Activated gamma-delta T cell treated with anti-CD3 and anti-CD28 coated beads, Interleukin-2, amount 50 U/mL, for 16 hours (primary cell): ENCODE measurements around the gene DBT.

Source experiments
- DNase-seq: peaks from one replicate; pipeline ENCODE4 v3.0.0-alpha.2; 2020; ENCODE audit warnings: low read depth

The DBT gene

DNA sequence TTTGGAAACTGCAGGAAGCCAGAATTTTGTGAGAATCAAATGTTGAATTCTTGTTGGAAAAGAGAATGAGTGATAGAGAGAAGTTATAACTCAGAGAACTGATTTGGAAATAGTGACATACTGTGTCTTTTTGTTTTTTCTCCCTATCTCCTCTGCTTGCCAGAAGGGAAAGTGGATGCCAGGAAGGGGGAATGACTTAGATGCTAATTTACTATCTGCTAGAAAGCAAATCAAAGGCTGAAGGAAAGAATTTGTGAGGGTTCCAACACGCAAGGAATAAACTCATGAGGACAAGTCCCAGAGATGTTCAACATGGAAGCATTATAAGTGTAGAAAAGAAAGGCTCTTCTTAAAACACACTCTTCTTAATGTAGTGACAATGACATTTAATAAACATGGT lies 51.0 kb downstream of the DBT start:
- no peak for DNase-seq

GRCh38 chr1:100188617-100189016 lies 61.0 kb downstream of the DBT start:
- no peak for DNase-seq

- no peak for DNase-seq
Measured at GRCh38 chr1:100187912-100188311, 61.7 kb downstream of the DBT start.

DNA sequence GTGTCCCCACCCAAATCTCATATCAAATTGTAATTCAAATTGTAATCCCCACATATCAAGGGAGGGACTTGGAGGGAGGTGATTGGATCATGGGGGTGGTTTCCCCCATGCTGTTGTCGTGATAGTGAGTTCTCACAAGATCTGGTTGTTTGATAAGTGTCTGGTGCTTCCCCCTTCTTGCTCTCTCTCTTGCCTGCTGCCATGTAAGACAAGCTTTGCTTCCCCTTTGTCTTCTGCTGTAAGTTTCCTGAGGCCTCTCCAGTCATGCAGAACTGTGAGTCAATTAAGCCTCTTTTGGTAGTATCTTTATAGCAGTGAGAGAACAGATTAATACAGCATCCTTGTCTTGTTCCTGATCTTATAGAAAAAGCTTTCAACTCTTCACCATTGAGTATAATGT lies 65.1 kb downstream of the DBT start:
- no peak for DNase-seq

DNA sequence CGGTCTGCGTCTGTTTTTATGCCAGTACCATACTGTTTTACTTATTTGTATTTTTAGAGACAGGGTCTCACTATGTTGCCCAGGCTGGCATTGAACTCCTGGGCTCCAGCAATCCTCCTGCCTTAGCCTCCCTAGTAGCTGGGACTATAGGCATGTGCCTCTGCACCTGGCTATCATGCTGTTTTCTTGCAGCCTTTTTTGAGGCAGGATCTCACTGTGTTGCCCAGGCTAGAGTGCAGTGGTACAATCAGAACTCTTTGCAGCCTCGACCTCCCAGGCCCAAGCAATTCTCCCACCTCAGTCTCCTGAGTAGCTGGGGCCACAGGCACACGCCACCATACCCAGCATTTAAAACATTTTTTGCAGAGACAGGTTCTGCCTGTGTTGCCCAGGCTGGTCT lies 66.3 kb downstream of the DBT start:
- no peak for DNase-seq

DNA sequence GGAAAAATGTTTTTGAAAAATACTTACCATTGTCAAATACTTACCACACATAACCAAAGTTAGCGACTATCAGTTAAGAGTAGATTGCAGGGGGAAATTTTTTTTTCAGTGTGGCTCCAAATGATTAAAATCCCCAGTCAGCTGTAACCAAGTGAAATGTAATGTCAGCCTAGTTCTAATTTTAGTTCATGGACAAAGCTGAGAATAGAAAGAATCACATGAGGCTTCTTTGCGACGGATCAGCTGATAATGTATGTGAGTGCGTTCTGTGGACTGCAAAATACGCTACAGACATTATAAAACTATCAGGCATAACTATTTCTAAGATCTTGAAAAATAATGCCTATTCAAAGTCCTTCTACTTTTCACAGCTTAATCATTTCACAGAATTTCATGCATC lies 71.5 kb downstream of the DBT start, which contains the start of gene LRRC39:
LRRC39 (minus strand) TSS at position 166 of the 400 bp plus-strand sequence. CDS start 9,740 bp downstream, outside the sequence.
- DNase-seq: no peak

DNA sequence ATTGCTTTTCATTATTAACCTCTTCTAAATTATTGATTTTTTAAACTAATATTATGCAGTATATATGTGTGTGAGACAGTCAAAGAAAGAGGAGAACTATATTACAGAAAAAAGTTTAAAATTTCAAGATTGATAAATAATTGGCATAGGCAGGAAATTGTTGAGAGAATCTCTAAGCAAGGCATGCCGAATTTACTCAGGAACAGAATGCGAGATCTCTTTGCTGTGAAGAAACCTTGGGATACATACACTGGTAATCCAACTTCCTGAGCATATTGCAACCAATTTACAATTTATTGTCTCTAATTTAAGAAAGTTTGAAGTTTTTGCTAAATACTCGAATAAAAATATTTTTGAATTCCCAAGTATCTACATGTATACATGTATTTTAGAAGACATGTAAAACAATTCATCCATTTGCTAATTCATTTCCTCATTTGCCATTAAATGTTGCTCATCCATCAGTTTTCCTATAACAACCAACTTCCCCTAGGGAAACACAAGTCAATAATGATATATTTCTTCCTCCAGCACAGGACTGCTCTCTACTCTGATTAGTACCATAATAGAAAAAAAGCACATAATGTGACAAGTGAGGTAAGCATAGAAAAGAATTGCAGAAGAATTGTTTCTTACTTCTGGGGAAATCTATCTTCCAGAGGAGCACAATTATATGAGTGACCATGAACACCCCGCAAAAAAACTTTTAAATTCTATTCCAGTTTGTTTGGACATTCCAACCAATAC lies 72.2 kb downstream of the DBT start:
- DNase-seq: no peak

GRCh38 chr1:100168051-100168450 lies 81.6 kb downstream of the DBT start:
- no peak for DNase-seq

DNA sequence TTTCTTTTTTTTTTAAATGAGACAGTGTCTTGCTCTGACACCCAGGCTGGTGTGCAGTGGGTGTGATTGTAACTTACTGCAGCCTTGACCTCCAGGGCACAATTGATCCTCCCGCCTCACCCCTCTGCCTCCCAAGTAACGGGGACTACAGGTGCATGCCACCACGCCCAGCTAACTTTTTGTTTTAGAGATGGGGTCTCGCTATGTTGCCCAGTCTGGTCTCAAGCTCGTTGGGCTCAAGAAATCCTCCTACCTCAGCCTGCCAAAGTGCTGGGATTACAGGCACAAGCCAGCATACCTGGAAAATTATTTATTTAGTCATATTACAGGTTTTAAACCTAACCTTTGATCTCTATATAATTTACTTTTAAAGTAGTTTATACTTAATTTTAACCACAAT lies 84.9 kb downstream of the DBT start:
- no peak for DNase-seq

DNA sequence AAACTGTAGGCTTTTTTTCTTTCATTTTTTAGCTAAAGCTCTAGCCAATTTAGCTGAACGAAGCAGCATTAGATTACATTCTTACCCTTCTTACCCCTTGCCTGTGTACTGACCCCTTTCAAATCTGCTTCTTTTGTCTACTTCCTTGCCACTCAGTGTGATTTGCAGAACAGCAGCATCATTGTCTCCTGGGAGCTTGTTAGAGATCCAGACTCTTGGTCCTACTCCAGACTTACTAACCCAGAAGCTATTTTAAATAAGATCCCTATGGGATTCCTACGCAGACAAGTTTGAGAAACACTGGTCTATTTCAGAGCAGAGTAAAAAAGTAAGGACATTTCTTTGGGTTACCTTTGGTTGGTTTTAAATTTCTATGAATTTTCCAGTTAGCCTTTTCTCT lies 85.4 kb downstream of the DBT start:
- no peak for DNase-seq

GRCh38 chr1:100162881-100163280 lies 86.8 kb downstream of the DBT start:
- no peak for DNase-seq

DNA sequence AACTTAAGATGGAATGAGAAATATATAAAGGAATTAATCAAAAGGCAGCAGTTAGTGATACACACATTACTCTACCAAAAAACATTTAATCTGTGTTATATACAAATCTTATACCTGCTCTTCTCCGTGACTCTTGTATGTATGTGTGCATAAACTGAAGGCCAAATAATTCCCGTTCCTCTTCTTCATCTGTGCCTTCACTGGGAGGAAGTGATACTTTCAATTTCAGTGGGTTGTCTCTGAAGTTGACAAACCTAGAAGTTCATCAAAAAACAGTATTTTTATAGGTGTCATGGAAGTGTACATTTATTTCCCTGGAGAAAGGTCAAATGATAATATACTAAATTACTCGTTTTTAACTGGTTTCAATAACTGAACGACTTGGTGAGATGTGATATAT lies 97.4 kb downstream of the DBT start:
- DNase-seq: no peak

DNA sequence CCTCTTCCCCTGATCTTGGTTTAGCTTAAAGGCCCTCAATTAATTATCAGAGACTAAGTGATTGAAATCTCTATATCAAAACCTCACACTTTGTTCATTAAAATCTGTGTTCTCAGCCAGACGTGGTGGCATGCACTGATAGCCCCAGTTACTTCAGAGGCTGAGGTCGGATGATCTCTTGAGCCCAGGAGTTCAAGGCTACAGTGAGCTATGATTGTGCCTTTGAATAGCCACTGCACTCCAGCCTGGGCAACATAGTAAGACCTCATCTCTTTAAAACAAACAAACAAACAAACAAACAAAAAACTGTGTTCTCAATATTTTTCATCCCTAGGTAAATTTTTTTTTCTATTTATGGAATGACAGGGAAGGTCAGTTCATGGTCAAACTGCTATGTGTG lies 98.0 kb downstream of the DBT start:
- DNase-seq: no peak

- no peak for DNase-seq
Measured at GRCh38 chr1:100147875-100148274, 101.8 kb downstream of the DBT start.

DNA sequence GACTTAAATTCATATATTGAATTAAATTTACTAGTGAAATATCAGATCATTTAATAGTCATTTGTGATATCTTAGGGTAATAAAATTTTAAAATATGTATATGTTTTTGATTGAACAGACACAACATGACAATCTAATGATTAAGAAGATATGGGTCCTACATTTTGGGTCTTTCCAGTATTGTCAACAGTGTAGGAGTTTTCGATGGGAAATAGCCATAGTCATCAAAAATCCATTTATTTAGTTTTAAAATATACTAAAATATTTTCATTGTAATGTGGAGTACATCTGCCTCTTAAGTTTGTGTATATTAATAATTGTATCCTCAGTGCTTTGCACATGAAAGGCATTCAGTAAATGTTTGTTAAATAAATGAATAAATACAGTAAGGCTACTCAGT lies 102.7 kb downstream of the DBT start:
- no peak for DNase-seq

- DNase-seq: no peak
Measured at GRCh38 chr1:100145116-100145515, 104.5 kb downstream of the DBT start.

GRCh38 chr1:100142343-100142742 lies 107.3 kb downstream of the DBT start:
- no peak for DNase-seq

GRCh38 chr1:100141192-100141591 lies 108.4 kb downstream of the DBT start:
- no peak for DNase-seq

DNA sequence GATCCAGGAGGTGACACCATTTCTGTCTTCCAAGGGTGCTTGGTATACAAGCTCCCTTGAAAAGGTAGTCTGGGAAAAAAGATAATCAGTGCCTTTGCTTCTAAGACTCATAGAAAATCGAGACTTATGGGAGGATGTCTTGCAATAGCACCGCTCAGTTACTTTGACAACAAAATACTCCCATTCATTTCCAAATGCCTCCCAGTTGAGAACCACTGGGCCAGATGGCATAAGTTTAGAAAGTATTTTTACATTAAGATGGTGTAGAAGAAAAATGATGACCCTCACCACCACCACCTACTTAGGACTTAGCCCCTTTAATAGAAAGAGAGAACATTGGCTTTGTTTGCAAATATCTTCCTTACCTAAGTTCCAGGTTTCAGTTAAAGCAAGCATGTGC lies 112.0 kb downstream of the DBT start:
- DNase-seq: no peak
